Esophagus muscularis mucosa (tissue), 4 donors: ENCODE measurements around the gene STX18. TPM values are rescaled to one million over a fixed set of nuclear protein-coding genes. Genes with fewer than 3 reads are reported as not detected.
"Not testable (repeated sequence)": the region's sequence is repeated elsewhere in the genome, so short reads cannot be mapped to it uniquely, and the experiment has no call there.

Experiments
- DNase-seq: peaks from one replicate; pipeline ENCODE4 v3.0.0-alpha.2; 2017; ENCODE audit errors: extremely low spot score
- H3K27ac ChIP-seq, 4 donors: fragments of 200-600 bp; sonication (generic); replicated peaks in 1 of 4; 1 replicate in 3 of 4; 2 replicates in 1 of 4; pipeline ENCODE4 v1.5.1; 2016 to 2019; ENCODE audit warnings: mild to moderate bottlenecking in 1 of 4
- H3K27me3 ChIP-seq, 4 donors: fragments of 200-600 bp; sonication (generic); one replicate each; pipeline versions ENCODE4 v1.5.1 to v1.6.0; 2016 to 2019
- H3K36me3 ChIP-seq, 4 donors: fragments of 200-600 bp; sonication (generic); one replicate each; pipeline ENCODE4 v1.5.1; 2016 to 2019
- H3K4me1 ChIP-seq, 4 donors: fragments of 200-600 bp; sonication (generic); one replicate each; pipeline ENCODE4 v1.5.1; 2016 to 2019
- H3K4me3 ChIP-seq, 4 donors: fragments of 200-600 bp; sonication (generic); 1 replicate in 2 of 4; 2 replicates in 2 of 4; pipeline ENCODE4 v1.5.1; 2016 to 2019; ENCODE audit warnings: mild to moderate bottlenecking in 4 of 4, moderate library complexity in 1 of 4
- H3K9me3 ChIP-seq, 4 donors: fragments of 200-600 bp; sonication (generic); 1 replicate in 3 of 4; 2 replicates in 1 of 4; pipeline ENCODE4 v1.5.1; 2016 to 2019
- CTCF ChIP-seq, 3 experiments: fragments of 200-600 bp in 2 of 3; fragments of 450-650 bp in 1 of 3; sonication (generic) in 2 of 3; IDR thresholded peaks; one replicate each; pipeline ENCODE4 v1.5.1; 2017 to 2019; ENCODE audit warnings: antibody characterized with exemption in 3 of 3, mild to moderate bottlenecking in 2 of 3, moderate library complexity in 1 of 3
- EP300 ChIP-seq: sonication (generic); formaldehyde crosslinking; IDR thresholded peaks from one replicate; pipeline ENCODE4 v1.6.1; 2017; ENCODE audit warnings: antibody characterized with exemption
- POLR2A ChIP-seq: fragments of 450-650 bp; IDR thresholded peaks from one replicate; pipeline ENCODE4 v1.6.1; 2017; ENCODE audit warnings: antibody characterized with exemption, moderate library complexity, mild to moderate bottlenecking, low read depth
- POLR2AphosphoS5 ChIP-seq, 2 donors: sonication (generic); formaldehyde crosslinking; IDR thresholded peaks; one replicate each; pipeline ENCODE4 v1.6.1; 2017; ENCODE audit warnings: antibody characterized with exemption in 2 of 2
- WGBS: methylation state at CpG from one replicate; pipeline ENCODE4 v1.1.5; 2018; 5-methylcytosine and 5-hydroxymethylcytosine counted together
- intact Hi-C: fragments of 100-400 bp; cut with DNase I; formaldehyde crosslinking; loops from one replicate; pipeline ENCODE4 v1.15.1; 2023
- total RNA-seq, 4 donors: library from RNA; depleted of rRNA; stranded (reverse); fragments of >200 nt; gene quantifications; one replicate each; pipeline versions ENCODE4 v1.1.0 to v1.2.1, GENCODE V29; 2016

STX18 gene
- total RNA-seq, 4 donors from 2014 or later: 14.5 to 21.0 (median 17.8) TPM

GRCh38 chr4:4424499-4425115, 117.2 kb downstream of the STX18 start:
- DNase-seq: no peak
- Histone ChIP-seq H3K4me3 (no peak overlapping the region), H3K36me3 (peaks cover 43 to 86% (median 64%) of the 10 kb centered on the region in 4 donors), H3K9me3 (no peaks in the 10 kb centered on the region), H3K27me3 (no peaks in the 10 kb centered on the region), H3K27ac (no peak overlapping the region), H3K4me1 (no peaks in the 10 kb centered on the region)
- intact Hi-C loops: no loop called here
- no peak for TF ChIP-seq EP300
- 100% methylated on average over 1 of the region's 8 CpGs for WGBS

- no peak overlapping the region for H3K4me3 ChIP-seq
- WGBS: 91% methylated on average over 9 of the region's 9 CpGs
- no peaks in the 10 kb centered on the region for H3K27me3 ChIP-seq
- no peaks in the 10 kb centered on the region for H3K9me3 ChIP-seq
- intact Hi-C loops: no loop called here
- DNase-seq: no peak
- H3K36me3 ChIP-seq: peaks cover 49 to 91% (median 72%) of the 10 kb centered on the region in 4 donors
- H3K27ac ChIP-seq: no peak overlapping the region
- TF ChIP-seq POLR2A (no peak), CTCF (IDR thresholded peaks at IDR 0.05) (no peak), POLR2AphosphoS5 (IDR thresholded peaks at IDR 0.05) (no peak), EP300 (no peak)
- H3K4me1 ChIP-seq: no peaks in the 10 kb centered on the region
These were observed 117.9 kb downstream of the STX18 start for GRCh38 chr4:4423706-4424498.

- Histone ChIP-seq H3K4me3 (no peak overlapping the region), H3K27ac (no peak overlapping the region), H3K4me1 (no peaks in the 10 kb centered on the region), H3K36me3 (peaks cover 53 to 92% (median 71%) of the 10 kb centered on the region in 4 donors), H3K9me3 (no peaks in the 10 kb centered on the region), H3K27me3 (no peaks in the 10 kb centered on the region)
- WGBS: 86% methylated on average over 12 of the region's 12 CpGs
- no peak for DNase-seq
- TF ChIP-seq EP300: no peak
- intact Hi-C loops: no loop called here
These were observed 118.9 kb downstream of the STX18 start for GRCh38 chr4:4422856-4423499.

- intact Hi-C loops, DNase-seq, H3K27ac ChIP-seq, H3K4me1 ChIP-seq, H3K4me3 ChIP-seq, H3K9me3 ChIP-seq, H3K27me3 ChIP-seq: not testable (repeated sequence)
- H3K36me3 ChIP-seq: peaks cover 53 to 95% (median 70%) of the 10 kb centered on the region in 4 donors
- 93% methylated on average over 7 of the region's 7 CpGs for WGBS
These were observed 119.7 kb downstream of the STX18 start for GRCh38 chr4:4422117-4422516.

GRCh38 chr4:4421356-4421755, 120.5 kb downstream of the STX18 start:
- H3K4me1 ChIP-seq: no peaks in the 10 kb centered on the region
- 98% methylated on average over 11 of the region's 11 CpGs for WGBS
- TF ChIP-seq EP300 (no peak), CTCF (IDR thresholded peaks at IDR 0.05) (no peak), POLR2AphosphoS5 (IDR thresholded peaks at IDR 0.05) (no peak), POLR2A (no peak)
- H3K27me3 ChIP-seq: no peaks in the 10 kb centered on the region
- DNase-seq: no peak
- peaks cover 53 to 99% (median 70%) of the 10 kb centered on the region in 4 donors for H3K36me3 ChIP-seq
- intact Hi-C loops: no loop called here
- no peaks in the 10 kb centered on the region for H3K9me3 ChIP-seq
- no peak overlapping the region for H3K27ac ChIP-seq
- no peak overlapping the region for H3K4me3 ChIP-seq

- H3K27ac ChIP-seq: no peak overlapping the region
- no peaks in the 10 kb centered on the region for H3K4me1 ChIP-seq
- no peak overlapping the region for H3K4me3 ChIP-seq
- WGBS: 98% methylated on average over 8 of the region's 12 CpGs
- TF ChIP-seq POLR2AphosphoS5 (IDR thresholded peaks at IDR 0.05) (no peak), EP300 (no peak), CTCF (IDR thresholded peaks at IDR 0.05) (no peak), POLR2A (no peak)
- intact Hi-C loops: no loop called here
- no peaks in the 10 kb centered on the region for H3K9me3 ChIP-seq
- peaks cover 53 to 98% (median 72%) of the 10 kb centered on the region in 4 donors for H3K36me3 ChIP-seq
- no peak for DNase-seq
- H3K27me3 ChIP-seq: no peaks in the 10 kb centered on the region
These were observed 121.4 kb downstream of the STX18 start for GRCh38 chr4:4420421-4420820.
